HG03432 (cell line): ENCODE data around the gene MKRN2.

Experiments
- ATAC-seq: cut with Tn5 transposase; IDR thresholded peaks from one replicate; pipeline ENCODE4 v1.9.1; 2021; ENCODE audit warnings: mild to moderate bottlenecking, moderate library complexity; ENCODE audit not compliant: unreplicated experiment

MKRN2 gene

DNA sequence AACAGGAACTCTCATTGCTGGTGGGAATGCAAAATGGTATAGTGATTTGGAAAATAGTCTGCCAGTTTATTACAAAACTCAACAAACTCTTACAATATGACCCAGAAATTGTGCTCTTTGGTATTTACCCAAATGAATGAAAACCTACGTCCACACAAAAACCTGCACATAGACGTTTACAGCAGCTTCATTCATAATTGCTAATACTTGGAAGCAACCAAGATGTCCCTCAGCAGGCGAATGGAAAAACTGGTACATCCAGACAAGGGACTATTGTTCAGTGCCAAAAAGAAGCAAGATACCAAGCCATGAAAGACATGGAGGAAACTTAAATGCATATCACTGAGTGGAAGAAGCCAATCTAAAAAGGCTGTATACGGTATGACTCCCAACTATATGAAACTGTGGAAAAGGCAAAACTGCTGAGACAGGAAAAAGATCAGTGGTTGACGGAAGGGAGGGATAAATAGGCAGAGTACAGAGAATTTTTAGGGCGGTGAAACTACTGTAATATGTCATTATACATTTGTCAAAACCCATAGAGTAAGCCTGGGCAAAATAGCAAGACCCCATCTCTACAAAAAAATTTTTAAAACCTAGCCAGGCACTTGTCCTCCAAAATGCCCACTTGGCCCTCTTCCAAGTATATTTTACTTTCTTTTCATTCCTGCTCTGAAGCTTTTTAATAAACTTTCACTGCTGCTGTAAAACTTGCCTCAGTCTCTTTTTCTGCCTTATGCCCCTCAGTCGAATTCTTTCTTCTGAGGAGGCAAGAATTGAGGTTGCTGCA, 6.7 kb upstream of the MKRN2 start:
- ATAC-seq, result no peak

DNA sequence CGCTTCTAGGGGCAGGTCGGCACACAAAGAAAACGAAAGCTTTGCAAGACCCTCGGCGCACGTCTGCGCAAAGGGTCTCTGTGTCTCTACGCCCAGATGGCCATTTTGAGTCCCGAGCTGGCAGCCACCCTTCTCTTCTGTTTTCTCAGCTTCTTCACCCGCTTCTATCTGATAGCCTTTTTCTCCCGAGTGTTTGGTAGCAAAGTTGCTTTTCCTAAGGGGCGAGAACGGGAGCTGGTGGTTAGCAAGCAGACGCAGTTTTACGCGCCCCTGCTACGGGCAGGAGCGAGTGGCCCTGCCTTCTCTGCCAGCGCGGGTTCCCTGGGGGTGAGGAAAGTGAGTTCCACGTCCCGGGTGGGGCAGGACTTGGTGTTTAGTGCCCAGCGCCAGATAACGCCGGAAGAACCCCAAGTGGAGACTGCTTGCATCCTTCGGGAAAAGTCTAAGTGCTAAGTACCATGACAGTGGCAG, 2.9 kb upstream of the MKRN2 start:
- no peak for ATAC-seq

DNA sequence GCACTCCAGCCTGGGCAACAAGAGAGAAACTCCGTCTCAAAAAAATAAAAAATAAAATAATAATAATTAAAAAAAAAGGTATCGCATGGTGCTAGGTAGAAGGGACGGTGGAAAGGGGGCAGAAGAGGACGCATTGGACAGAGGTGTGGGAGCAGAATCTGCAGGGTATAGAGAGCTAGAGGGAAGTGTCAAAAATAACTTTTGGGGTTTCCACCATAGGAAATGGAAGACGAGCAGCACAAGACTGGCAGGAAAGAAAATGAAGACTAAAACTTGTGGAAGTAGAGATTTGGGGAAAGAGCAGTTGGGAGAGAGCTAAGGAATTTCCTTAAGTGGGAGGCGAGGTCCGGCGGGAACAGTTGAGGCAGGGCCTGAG, 585 bp upstream of the MKRN2 start:
- ATAC-seq, result peak; percentile 1

DNA sequence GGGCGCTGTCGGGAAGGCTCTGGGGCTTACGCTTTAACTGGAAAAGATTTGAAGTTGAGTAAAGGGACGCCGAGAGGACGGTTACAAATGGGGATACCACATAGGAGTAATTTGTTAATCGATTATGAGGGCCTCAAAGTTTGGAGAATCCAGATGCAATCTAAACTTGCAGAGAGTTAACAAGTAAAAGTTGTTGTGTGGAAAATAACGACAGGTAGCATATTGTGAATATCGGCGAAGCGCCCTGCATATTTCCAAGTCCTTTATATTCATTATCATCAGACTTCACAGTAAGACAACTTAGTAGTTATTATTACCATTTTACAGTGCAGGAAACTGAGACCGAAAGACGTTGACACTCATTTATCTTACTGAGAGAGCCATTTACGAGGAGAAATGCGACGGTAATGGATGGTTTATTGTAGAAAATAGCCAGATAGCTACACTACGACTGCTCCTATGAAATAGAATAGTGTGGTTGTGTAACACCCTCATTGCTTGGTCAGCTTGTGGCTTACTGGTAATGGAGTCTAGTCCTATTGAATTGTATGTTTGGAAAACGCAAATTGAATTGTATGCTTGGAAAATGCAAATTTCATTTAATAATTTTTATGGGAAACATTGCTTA, 700 bp downstream of the MKRN2 start:
- ATAC-seq, result no peak

DNA sequence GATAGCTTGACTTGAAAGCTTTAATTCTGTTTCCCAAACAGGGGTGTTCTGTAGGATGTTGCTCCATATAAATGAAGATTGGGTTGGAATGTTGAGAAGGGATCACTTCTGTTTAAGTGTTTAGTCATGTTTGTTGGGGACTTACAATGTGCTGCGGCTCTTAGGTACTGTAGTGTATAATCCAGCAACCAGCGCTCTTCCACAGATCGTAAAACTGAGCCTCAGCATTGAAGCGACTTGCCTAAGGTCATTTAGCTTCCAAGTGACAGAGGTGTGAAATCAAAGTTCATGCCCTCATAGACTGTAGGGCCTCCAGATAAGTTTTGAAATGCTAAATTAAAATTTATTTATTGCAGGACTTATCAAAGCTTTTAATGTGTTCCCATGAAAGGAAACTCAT, 1.8 kb downstream of the MKRN2 start:
- no peak for ATAC-seq

DNA sequence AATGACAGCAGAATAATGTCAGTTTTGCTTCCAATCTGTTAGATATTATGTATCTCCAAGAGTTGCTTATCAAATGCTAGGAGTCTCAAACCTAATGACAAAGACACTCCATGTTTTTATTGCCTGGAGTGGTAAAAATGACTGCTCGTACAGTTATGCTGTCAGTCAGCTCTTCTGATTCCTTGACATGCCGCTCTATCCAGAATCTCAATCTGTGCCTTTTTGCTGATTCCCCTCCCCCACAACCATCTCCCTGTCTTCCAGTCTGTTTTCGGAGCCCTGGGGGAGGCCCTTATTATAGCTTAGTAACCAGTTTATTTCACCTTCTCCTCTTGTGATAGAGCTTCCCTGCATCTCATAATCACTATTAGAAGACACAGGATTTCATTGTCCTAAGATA, 2.6 kb downstream of the MKRN2 start:
- ATAC-seq, result no peak

DNA sequence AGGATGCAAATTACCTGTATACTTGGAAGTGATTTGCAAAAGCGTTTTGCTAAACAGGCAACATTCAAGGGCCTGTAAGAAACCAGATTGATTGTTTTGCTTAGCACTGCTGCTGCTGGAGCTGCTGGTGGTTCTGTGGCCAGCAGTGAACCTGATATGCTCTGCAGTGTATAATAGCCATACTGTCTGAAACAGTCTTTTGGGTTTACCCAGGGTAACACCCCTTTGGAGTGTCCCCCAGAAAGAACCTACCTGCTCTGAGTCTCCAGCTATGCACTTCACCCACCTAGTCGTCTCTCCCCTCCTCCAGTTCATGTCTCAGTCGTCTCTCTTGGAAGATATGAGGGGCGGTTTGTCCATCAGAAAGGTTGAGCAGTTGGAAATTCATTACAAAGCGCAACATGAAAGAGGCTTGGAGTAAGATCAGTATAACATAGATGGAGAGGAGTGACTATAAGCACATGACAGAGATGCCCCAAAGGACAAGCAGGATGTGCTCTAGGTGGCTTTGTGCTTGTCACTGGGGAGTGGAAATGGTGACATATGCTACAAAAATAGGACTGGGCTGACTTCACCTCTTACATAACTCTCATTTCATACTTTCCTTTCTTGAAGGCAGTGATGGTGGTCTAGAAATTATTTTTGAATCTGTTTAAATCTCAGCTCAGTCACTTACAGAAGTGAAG, 3.8 kb downstream of the MKRN2 start:
- ATAC-seq, result peak; percentile 44

DNA sequence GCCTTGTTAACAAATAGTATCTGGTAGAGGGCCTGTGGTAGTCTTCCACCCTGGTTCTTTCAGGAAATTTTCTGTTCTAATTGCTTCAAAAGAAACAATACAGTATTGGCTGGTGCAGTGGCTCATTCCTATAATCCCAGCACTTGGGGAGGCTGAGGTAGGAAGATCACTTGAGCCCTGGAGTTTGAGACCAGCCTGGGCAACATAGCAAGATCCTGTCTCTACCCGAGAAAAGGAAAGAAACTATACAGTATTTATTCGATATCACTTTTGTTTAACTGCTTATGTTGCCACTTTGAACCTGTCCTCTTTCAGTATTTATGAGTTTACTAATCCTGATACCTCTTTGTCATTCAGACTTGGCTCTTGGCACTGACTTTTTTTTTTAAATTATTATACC, 4.5 kb downstream of the MKRN2 start:
- no peak for ATAC-seq

DNA sequence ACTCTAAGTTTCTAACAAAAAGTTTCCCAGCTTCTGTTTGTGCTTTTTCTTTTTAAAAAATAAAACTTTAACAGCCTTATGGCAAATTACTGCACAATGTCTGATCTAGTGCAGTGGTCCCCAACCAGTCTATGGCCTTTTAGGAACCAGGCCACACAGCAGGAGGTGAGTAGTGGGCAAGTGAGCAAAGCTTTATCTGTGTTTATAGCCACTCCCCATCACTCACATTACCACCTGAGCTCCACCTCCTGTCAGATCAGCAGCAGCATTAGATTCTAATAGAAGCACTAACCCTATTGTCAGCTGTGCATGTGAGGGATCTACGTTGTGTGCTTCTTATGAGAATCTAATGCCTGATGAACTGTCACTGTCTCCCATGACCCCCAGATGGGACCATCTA, 5.6 kb downstream of the MKRN2 start:
- no peak for ATAC-seq

DNA sequence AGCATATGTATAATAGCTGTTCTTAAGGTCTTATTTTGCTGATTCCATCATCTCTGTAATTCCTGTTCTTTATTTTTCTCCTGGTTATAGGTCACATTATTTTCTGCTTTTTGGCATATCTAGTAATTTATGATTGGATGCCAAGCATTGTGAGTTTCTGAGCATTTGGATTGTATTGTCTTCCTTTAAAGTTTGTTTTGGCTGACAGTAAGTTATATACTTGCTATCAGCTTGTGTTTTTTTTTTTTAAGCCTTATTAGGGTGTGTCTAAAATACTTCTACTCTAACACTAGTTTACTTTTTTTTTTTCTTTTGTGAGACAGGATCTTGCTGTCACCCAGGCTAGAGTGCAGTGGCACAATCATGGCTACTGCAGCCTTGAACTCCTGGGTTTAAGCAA, 10.1 kb downstream of the MKRN2 start:
- ATAC-seq, result no peak

DNA sequence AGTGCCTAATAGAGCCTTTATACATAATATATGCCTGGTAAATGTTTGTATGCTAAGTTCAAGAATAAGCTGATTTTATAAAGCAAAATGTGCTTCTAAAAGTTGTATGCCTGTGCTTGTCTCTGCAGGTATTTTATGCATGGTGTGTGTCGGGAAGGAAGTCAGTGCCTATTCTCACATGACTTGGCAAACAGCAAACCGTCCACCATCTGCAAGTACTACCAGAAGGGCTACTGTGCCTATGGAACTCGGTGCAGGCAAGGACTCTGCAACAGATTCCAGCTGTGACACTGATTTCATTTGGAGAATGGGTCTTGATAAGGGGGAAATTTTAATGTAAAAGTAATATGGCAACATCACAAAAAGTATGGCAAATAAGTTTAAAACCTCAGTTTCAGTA, 11.9 kb downstream of the MKRN2 start:
- no peak for ATAC-seq

DNA sequence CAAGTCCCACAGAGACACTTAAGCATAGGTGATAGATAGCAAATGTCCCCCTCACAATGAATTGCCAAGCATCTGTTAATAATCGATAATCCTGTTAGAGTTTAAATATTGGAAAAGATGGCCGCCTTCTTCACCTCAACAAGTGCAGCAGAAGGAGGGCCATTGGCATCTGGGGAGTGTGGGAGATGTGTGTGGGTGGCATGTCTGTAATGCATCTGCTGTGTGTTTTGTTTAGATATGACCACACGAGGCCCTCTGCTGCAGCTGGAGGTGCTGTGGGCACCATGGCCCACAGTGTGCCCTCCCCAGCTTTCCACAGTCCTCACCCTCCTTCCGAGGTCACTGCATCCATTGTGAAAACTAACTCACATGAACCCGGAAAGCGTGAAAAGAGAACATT, 12.9 kb downstream of the MKRN2 start:
- no peak for ATAC-seq

DNA sequence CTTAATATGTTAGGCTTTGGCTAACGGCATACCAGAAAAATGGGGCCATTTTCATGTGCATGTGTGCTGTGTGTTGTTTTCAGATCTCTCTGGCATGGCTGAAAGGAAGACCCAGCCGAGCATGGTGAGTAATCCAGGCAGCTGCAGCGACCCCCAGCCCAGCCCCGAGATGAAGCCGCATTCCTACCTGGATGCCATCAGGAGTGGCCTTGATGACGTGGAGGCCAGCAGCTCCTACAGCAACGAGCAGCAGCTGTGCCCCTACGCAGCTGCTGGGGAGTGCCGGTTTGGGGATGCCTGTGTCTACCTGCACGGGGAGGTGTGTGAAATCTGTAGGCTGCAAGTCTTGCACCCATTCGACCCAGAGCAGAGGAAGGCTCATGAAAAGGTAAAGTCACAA, 15.1 kb downstream of the MKRN2 start:
- ATAC-seq, result no peak

DNA sequence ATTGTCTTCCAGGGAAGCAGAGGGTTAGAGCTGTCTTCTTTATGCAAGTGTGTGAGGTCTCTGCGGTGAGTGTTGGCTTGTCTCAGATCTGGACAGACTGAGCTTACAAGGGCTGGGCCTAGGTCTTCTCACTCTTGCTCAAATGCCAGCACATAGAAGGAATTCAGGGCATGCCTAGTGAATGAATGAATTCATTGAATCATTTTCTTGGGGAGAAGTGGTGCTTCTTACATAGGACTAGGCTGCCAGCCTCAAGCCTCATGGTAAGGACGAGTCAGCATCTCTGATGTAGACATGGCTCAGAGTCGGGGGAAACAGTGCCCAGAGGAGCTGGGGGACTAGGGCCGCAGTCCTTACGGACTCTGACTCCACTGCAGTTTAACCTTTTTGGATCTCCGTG, 17.2 kb downstream of the MKRN2 start:
- no peak for ATAC-seq

DNA sequence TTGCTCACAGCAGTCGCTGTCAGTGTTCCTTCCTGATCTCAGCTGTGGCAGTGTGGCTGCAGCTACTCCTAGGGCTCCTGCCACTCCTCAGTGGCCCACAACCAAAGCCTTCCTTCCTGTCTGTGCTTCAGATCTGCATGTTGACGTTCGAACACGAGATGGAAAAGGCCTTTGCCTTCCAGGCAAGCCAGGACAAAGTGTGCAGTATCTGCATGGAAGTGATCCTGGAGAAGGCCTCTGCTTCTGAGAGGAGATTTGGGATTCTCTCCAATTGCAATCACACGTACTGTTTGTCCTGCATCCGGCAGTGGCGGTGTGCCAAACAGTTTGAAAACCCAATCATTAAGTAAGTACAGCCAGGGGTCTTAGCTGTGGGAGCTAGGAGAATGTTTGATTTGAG, 17.8 kb downstream of the MKRN2 start:
- no peak for ATAC-seq

DNA sequence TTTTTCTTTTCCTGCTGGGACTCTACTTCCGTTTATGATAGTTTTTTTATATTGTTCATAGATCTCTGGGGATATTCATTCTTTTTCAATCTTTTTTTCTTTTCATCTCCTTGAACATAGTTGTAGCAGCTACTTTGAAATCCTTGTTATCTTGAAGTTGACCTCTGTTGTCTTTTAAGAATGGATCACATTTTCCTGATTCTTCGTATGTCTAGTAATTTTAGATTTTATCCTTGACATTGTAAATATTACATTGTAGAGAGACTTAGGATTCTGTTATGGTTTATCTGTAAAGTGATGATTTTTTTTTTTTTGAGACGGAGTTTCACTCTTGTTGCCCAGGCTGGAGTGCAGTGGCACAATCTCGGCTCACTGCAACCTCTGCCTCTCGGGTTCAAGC, 20.5 kb downstream of the MKRN2 start:
- ATAC-seq, result no peak

DNA sequence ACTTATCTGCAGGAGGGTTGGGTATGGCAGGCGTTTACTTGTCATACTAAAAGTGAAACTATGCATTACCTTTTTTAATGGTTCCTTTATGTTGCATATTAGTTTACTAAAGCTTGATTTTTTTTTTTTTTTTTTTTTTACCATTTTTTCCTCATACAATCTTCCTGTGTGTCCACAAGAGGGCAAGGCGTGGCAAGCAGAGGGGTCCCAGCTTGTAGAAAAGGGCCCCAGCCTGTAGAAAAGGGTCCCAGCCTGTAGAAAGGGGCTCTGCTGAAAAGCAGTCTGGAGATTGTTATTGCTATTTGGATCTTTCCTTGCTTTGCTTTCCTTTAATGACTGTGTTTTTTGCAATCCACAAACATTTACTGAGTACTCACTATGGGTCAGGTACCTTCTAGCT, 21.9 kb downstream of the MKRN2 start:
- ATAC-seq, result no peak

DNA sequence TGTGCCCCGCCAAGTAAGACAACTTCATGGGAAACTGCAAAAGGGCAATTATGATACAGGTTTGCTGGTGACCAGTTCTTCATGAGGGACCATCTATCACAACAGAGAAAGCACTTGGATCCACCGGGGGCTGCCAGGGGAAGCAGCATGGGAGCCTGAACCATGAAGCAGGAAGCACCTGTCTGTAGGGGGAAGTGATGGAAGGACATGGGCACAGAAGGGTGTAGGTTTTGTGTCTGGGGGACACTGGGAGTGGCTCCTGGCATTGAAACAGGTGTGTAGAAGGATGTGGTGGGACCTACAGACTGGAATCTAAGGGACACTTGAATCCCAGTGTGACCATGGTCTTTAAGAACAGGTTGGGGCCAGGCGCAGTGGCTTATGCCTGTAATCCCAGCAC, 22.6 kb downstream of the MKRN2 start:
- no peak for ATAC-seq

DNA sequence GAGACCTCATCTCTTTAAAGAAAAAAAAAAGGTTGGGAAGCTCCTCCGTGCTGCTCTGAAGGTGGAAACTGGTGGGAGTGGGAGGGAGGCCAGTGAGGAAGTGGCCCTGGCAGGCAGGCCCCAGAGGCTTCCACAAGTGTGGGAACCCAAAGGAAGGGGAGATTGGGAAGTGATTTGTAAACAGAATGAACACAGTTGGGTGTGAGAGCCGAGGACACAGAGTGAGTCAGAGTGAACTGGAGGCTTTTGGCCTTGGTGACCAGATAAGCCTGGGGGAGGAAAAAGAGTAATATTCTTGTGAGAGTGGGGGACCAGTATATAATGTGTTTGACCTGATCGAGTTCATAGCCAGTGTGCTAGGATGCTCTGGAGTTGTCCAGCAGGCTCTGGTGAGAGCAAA, 23.0 kb downstream of the MKRN2 start:
- ATAC-seq, result no peak

DNA sequence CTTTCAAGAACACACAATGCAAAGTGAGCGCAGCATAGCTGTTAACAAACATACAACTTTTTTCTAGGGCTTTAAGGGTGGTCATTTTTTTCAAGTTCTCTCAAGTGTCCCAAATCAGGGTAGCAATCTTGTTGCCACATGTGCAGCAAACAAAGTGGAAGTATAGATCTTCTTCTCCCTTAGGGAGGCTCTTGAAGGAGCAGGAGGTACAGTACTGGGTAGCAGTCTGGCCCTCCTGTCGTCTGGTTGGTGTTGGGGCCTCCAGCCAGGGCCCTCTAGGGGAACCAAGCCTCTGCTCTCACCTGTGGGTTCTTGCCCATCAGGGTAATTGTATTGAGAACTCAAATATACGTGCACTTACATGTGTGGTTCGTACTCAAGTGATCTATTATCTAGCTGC, 25.8 kb downstream of the MKRN2 start:
- no peak for ATAC-seq

DNA sequence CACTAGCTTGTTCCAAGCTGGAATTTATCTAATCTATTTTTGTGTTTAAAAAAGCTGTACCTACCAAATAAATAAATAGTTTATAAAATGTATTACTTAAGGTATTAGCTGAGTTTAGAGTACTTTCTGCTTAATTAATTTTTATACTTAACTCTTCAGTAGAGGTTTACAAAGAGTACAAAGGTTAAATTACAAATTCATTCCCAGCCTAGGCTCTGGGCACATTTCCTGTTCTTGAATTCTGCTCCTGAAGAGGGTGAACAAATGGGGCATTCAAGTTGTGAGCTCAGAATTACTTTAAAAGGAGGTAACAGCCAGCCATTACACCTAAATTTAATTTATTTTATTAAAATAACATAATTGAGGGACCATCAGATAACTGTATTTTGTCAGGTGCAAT, 26.4 kb downstream of the MKRN2 start:
- ATAC-seq, result no peak

DNA sequence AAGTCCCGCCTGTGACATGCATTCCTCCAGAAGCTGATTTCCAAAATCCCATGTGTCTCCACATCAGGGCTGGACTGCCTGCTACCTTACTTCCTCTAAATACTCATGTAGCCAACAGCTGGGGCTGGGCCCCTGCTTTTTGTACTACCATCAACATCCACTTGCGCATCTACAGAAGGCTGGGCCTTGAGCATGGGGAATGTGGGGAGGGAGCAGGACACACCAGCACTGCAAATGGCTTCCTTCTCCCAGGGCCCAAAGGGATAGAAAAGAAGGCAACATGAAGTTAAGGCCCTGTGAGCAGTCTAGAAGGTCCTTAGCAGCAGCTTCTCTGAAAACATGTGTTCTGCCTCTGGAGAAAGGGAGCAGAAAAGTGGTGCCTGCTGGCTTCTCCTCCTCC, 27.2 kb downstream of the MKRN2 start:
- ATAC-seq, result no peak
